ENCODE results near the gene OR4C45. TPM values are rescaled to one million over a fixed set of nuclear protein-coding genes. Genes with fewer than 3 reads are reported as not detected.
A peak's percentile ranks its signal among the peaks of the same experiment; 100 is the strongest.
"Not testable (repeated sequence)": the region's sequence is repeated elsewhere in the genome, so short reads cannot be mapped to it uniquely, and the experiment has no call there.

Gene OR4C45
- not detected for total RNA-seq

GRCh38 chr11:50032574-50032973 is at the start of gene OR4C45:
OR4C45 (plus strand) TSS chr11:50032874.
- ATAC-seq = no peak

- no peak for ATAC-seq
Measured at GRCh38 chr11:49995565-49995964, 37.1 kb upstream of the OR4C45 start.

- ATAC-seq = no peak
Measured at GRCh38 chr11:50030193-50030592, 2.5 kb upstream of the OR4C45 start.

GRCh38 chr11:50036239-50036638 is 3.6 kb downstream of the OR4C45 start:
- ATAC-seq = not testable (repeated sequence)

GRCh38 chr11:50037251-50037650 is 4.6 kb downstream of the OR4C45 start:
- no peak for ATAC-seq

- no peak for ATAC-seq
Measured at GRCh38 chr11:50044647-50045046, 12.0 kb downstream of the OR4C45 start.

GRCh38 chr11:50063056-50063455 is 30.4 kb downstream of the OR4C45 start:
- ATAC-seq = not testable (repeated sequence)

- no peak for ATAC-seq
Measured at GRCh38 chr11:50070389-50070788, 37.7 kb downstream of the OR4C45 start.

GRCh38 chr11:50071584-50072225 is 39.0 kb downstream of the OR4C45 start:
- ATAC-seq = no peak

- ATAC-seq = no peak
Measured at GRCh38 chr11:50072226-50073112, 39.8 kb downstream of the OR4C45 start.

- no peak for ATAC-seq
Measured at GRCh38 chr11:50073113-50074105, 40.7 kb downstream of the OR4C45 start.

GRCh38 chr11:50074161-50074560 is 41.5 kb downstream of the OR4C45 start:
- no peak for ATAC-seq

GRCh38 chr11:50075856-50076255 is 43.2 kb downstream of the OR4C45 start:
- ATAC-seq = peak; percentile 37

- no peak for ATAC-seq
Measured at GRCh38 chr11:50077526-50077925, 44.9 kb downstream of the OR4C45 start.

GRCh38 chr11:50078001-50078400 is 45.3 kb downstream of the OR4C45 start:
- ATAC-seq = no peak

- ATAC-seq = not testable (repeated sequence)
Measured at GRCh38 chr11:50078946-50079345, 46.3 kb downstream of the OR4C45 start.

- no peak for ATAC-seq
Measured at GRCh38 chr11:50080256-50080655, 47.6 kb downstream of the OR4C45 start.

Other genes with a start within 250 kb of the OR4C45 start
- gene OR4C13, start 80.5 kb upstream of the OR4C45 start, total RNA-seq = not detected
- gene OR4C12, start 50.3 kb upstream of the OR4C45 start, total RNA-seq = not detected